Glutamatergic neuron (in vitro differentiated cells): ENCODE measurements around the gene PTAR1. TPM values are rescaled to one million over a fixed set of nuclear protein-coding genes. Genes with fewer than 3 reads are reported as not detected.

Source experiments
- DNase-seq: peaks from one replicate; pipeline ENCODE4 v3.0.0; 2022
- H3K27ac Mint-ChIP-seq: one replicate; pipeline ENCODE4 v1.8.0; 2020; ENCODE audit warnings: mild to moderate bottlenecking, mixed read lengths, inconsistent platforms; ENCODE audit not compliant: unreplicated experiment
- H3K27me3 Mint-ChIP-seq: one replicate; pipeline ENCODE4 v1.8.0; 2020; ENCODE audit warnings: mild to moderate bottlenecking, moderate library complexity, mixed read lengths, inconsistent platforms; ENCODE audit not compliant: unreplicated experiment
- H3K36me3 Mint-ChIP-seq: one replicate; pipeline ENCODE4 v1.8.0; 2020; ENCODE audit warnings: mild to moderate bottlenecking, mixed read lengths, inconsistent platforms; ENCODE audit not compliant: unreplicated experiment
- H3K4me1 Mint-ChIP-seq: one replicate; pipeline ENCODE4 v1.8.0; 2020; ENCODE audit warnings: mild to moderate bottlenecking, low read depth, mixed read lengths, inconsistent platforms; ENCODE audit not compliant: unreplicated experiment
- H3K4me3 Mint-ChIP-seq: one replicate; pipeline ENCODE4 v1.8.0; 2020; ENCODE audit warnings: mild to moderate bottlenecking, mixed read lengths, inconsistent platforms; ENCODE audit not compliant: unreplicated experiment
- H3K9me3 Mint-ChIP-seq: one replicate; pipeline ENCODE4 v1.8.0; 2020; ENCODE audit warnings: mild to moderate bottlenecking, moderate library complexity, mixed read lengths, inconsistent platforms; ENCODE audit not compliant: unreplicated experiment
- CTCF ChIP-seq: fragments of 200-600 bp; sonication (generic); IDR thresholded peaks from one replicate; pipeline ENCODE4 v1.5.0; 2021; ENCODE audit not compliant: partially characterized antibody, unreplicated experiment
- total RNA-seq: library from RNA; stranded (reverse); fragmentation: NEBNext Ultra II Directional; extraction: Animal tissue kit (Norgen Biotek cat#: 25700); gene quantifications from one replicate; pipeline ENCODE4 v1.2.1, GENCODE V29; 2021; ENCODE audit not compliant: unreplicated experiment

The PTAR1 gene
- total RNA-seq, 1 donor from 2014 or later = 49.9 TPM

- Mint-ChIP-seq H3K4me1 (peaks cover 8% of the 10 kb centered on the region), H3K27me3 (no peaks in the 10 kb centered on the region), H3K27ac (no peak overlapping the region), H3K36me3 (no peaks in the 10 kb centered on the region), H3K4me3 (no peak overlapping the region), H3K9me3 (no peaks in the 10 kb centered on the region)
- DNase-seq = no peak
- no peak for TF ChIP-seq CTCF
Measured at GRCh38 chr9:69744688-69745380, 15.0 kb downstream of the PTAR1 start.

- Mint-ChIP-seq H3K27ac (no peak overlapping the region), H3K4me3 (no peak overlapping the region), H3K27me3 (no peaks in the 10 kb centered on the region), H3K36me3 (no peaks in the 10 kb centered on the region), H3K9me3 (no peaks in the 10 kb centered on the region), H3K4me1 (peaks cover 5% of the 10 kb centered on the region)
- TF ChIP-seq CTCF = no peak
- no peak for DNase-seq
Measured at GRCh38 chr9:69743930-69744329, 15.9 kb downstream of the PTAR1 start.

- Mint-ChIP-seq H3K36me3 (no peaks in the 10 kb centered on the region), H3K27ac (no peak overlapping the region), H3K27me3 (no peaks in the 10 kb centered on the region), H3K9me3 (no peaks in the 10 kb centered on the region), H3K4me3 (no peak overlapping the region), H3K4me1 (no peaks in the 10 kb centered on the region)
- DNase-seq = no peak
- no peak for TF ChIP-seq CTCF
Measured at GRCh38 chr9:69740872-69741505, 18.8 kb downstream of the PTAR1 start.

GRCh38 chr9:69731348-69731747 is 28.5 kb downstream of the PTAR1 start:
- H3K4me3 Mint-ChIP-seq = no peak overlapping the region
- peaks cover 1% of the 10 kb centered on the region for H3K9me3 Mint-ChIP-seq
- TF ChIP-seq CTCF = no peak
- H3K27me3 Mint-ChIP-seq = no peaks in the 10 kb centered on the region
- H3K36me3 Mint-ChIP-seq = no peaks in the 10 kb centered on the region
- no peaks in the 10 kb centered on the region for H3K4me1 Mint-ChIP-seq
- no peak for DNase-seq
- no peak overlapping the region for H3K27ac Mint-ChIP-seq

GRCh38 chr9:69719983-69720382 is 39.8 kb downstream of the PTAR1 start:
- Mint-ChIP-seq H3K36me3 (peaks cover 11% of the 10 kb centered on the region), H3K9me3 (no peaks in the 10 kb centered on the region), H3K27me3 (no peaks in the 10 kb centered on the region), H3K4me3 (no peak overlapping the region), H3K4me1 (no peaks in the 10 kb centered on the region), H3K27ac (no peak overlapping the region)
- TF ChIP-seq CTCF = no peak
- DNase-seq = no peak
